HG03439 (cell line): ENCODE results near the gene FKBP10.

Source experiments
- ATAC-seq: cut with Tn5 transposase; IDR thresholded peaks from one replicate; pipeline ENCODE4 v1.9.1; 2021; ENCODE audit warnings: mild to moderate bottlenecking, moderate library complexity; ENCODE audit not compliant: unreplicated experiment

FKBP10 gene

DNA sequence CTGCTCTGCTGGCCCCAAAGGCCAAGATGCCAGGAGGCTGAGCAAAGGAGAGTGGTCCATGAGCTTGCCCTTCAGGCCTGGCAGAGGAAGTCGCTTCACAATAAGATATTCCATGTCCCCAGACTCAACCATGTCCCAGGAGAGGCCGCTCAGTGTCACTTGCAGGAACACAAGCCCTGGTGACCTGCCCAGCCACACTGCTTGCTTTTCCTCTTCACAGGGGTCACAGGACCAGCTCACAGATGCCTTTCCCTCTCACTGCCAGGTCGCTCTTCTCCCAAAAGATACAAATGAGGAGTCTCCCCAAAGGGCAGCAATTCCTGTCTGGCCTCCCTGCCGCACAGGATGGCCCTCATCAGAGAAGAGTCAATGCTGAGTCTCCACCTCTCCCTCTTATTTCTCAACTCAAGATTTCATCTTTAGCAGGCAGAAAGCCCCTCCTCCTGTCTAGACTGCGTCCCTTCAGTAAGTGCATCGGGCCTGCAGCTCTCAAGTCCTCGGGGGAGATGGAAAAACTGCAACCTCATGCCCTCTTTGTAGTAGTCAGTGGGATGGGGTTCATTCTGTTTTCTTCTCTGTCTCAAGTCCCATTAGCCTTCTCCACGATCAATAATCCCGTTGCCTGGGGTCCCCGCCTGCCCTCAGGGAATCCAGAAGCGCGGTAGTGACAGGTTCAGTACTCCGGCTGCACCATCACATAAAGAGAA is 31.2 kb upstream of the FKBP10 start:
- ATAC-seq: no peak

DNA sequence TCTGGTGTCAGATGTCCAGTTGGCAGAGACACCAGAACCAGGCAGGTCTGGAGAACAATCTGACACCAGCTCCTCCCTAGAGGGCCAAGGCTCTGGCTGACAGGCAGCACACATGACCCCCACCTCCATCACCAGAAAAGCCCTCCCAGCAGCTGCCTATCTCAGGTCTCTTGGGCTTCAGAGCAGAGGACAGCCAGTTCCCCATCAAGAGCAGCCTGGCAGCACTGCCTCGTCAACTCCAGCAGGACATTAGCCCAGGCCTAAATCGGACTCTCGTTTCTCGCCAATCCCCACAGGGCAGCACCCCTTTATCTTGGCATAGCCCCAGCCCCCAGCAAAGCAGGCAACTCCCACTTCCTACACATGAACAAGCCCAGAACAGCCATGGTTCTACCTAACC is 30.7 kb upstream of the FKBP10 start:
- ATAC-seq: no peak

DNA sequence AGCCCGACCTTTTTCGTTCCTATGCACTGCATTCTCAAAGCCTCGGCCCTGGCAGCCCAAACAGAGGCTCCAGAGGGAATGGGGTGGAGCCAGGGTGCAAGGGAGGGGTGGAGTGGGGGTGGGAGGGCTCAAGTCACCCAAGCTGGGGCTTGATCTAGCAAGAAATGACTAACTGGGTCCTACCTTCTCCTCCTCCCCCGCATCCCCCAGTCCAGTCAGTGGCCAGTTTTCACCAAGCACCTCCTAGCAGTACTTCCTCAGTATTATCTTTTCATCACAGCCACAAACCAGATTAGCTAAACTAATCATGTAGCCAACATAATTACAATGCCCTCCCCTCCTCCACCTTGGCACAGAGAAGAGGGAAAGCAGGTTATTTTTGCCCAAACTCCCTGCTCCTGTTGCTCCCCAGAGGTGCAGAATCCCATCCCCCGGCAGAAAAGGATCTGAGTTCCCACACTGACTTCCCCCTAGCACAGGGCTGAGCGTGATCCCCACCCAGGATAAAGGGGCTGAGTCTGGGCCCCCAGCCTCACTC is 28.5 kb upstream of the FKBP10 start:
- no peak for ATAC-seq

DNA sequence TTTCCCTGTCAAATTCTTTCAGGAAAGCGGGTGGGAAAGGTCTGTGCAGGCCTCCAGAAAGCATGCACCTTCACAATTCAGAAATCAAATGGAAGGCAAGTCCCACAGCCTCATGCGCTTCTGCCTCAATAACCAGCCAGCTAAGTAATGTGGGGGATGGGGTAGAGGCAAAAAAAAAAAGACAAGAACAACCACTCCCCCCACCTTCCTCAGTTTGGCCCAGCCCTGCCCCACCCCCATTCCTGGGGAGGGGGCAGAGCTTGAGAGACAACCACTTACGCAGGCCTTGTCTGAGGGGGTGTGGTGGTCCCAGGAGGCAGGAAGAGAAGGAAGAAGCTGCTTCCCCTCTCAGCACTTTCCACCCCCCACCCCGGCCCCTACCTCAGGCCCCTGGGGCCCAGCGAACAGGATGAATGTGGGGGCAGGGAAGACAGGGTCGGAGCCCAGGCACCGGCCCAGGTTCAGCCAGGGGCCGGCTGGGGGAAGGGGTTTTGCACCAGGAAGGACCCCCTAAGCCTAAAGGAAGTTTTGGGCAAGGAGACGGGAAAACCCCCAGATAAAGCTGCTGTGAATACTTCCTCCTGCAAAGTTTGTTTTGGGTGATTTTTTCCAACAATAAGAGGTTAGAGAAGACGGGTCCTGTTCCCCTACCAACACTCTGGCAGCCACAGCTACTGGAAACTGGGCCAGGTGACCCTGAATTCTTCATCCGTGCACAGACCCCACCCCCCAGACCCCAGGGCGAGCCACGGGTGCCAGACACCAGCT is 27.5 kb upstream of the FKBP10 start:
- ATAC-seq: no peak

DNA sequence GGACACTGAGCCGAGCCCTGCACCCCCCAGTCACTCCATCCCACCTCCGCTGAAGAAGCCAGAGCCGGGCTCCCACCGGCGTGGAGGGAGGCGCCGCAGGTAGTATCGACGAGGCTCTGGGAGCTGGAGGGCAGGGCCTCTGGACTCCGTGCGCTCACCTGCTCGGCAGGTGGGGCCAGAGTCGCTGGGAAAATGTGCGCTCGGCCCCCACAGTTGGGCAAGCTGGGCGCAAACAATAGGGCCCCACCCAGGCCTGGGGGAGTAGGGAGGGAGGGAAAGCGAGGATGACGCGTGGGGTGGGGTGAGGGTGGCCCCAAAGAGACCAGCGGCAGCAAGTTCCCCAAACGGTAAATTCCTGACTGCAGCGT is 27.0 kb upstream of the FKBP10 start:
- no peak for ATAC-seq

DNA sequence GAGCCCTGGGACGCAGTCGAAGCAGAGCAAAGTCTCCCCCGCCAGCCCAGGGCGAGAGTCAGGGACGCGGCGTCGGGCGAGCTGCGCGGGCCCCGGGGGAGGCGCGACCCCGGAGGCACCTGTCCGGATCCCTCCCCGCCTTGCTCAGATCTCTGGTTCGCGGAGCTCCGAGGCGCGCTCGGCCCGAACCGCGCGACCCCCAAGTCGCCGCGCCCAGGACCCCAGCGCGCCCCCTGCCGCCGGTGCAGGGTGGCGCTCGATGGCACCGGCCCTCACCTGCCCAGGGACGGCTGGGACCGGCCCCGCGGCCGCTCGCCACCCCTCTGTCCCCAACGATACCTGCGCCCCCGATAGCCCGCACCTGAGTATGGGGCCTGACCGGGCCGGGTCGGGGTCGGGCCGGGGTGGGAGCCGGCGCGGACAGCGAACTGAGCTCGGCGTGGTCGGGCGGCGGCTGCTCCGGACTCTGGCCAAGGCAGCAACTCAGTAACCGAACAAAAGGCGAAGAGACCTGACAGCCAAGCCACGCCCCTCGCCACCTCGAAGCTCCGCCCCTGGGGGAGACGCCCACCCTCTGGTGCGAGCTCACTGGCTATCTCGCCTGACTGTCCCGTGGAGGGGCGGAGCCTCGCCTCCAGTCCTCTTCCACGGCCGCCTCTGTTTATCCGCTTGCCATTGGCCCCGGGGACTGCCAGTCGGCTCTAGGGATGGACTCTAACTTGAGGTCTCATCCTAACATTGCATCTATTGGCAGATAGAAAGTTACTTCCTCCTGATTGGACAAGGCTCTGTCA is 26.4 kb upstream of the FKBP10 start, which contains the start of gene JUP:
Gene JUP, minus strand, starts transcription at position 485 of the 794 bp plus-strand sequence. CDS start 14,857 bp downstream, outside the sequence.
- peak; percentile 81 for ATAC-seq

DNA sequence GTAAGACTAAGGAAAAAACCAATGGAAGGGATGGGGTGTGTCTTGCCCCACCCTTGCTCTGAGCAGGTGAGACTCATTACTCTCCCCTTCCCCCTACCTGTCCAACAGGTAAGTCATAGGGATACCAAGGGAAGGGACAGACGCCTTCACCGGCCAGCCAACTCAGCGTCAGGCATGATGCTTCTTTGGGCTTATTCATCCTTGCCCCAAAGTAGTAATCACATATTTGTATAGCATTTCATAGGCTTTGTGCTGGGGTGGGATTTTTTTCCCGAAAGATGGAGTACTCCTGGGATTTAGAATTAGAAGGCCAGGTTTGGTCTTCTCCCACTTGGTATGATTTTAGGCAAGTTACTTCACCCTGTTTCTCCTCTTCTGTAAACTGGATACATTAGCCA is 25.8 kb upstream of the FKBP10 start:
- ATAC-seq: no peak

DNA sequence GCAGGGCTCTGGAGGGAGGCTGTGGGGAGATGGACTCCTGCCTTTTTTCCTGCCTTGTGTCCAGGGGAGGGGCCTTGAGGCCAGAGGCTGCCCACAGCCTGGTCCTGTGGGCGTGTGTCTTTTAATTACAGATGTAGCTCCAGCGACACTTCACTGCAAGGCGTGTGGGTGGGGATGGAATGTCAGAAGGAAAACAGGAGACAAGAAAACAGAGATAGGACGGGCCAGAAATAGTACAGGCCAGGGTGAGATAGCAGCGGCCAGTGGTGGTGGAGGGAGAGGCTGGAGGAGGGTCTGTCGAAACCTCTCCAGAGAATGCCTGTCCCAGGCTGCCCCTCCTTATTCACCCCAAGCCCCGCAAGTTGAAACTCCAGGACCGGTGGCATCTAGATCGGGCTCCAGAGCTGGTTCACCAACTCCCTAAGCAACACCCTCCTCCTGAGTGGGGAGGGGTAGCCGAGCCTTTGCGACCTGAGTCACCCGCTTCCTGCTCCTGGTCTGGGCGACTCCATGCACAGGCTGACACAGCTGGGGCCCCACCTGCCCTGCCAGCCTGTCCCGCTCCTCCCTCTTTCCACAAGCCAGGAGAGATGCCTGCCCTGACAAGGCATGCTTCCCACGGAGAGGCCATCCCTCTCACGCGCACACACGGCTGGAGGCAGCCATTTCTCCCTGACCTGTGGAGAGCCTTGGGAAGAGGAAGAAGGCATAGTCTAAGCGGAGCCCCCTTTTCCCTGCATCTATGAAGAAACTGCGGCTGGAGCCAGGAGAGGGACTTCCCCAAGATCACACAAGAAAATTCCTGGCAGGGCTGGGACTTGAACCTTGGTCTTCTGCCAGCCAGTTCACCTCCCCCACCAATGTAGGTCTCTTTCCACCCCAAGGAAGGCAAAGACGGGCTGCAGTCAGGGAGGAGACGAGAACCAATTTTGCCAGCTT is 19.7 kb upstream of the FKBP10 start:
- no peak for ATAC-seq

DNA sequence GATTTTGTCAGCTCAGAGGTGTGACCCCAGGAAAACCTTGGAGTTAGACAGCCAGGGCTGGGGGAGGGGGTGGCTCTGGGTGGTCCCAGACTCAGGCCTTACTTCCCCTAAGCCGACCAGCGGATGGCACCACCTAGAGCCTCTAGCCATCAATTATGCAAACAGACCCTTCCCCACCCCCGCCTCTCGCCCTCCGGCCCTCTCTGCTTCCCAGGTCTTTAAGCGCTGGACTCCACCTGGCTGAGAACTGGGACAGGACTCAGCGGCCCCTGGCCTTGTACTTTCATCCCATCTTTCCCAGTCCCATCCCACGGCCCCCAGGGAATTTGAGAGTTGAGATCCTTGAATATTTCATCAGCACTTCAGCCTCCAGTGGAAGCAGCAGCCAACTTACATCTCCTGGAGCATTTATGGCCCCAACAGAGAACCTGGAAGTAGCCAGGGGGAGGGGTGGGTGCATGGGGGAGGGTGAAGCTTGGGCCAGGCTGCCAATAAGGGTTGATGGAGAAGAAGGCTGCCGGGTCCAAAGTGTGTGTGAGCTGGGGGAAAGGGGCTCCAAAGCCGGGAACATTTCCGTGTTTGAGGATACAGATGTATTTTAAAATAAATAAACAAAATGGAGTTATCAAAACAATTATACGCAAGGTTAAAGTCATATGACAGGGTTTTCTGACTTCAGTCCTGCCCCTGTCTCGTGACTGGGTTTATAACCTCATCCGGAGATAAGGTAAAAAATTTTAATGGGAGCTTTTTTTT is 18.8 kb upstream of the FKBP10 start:
- ATAC-seq: no peak

DNA sequence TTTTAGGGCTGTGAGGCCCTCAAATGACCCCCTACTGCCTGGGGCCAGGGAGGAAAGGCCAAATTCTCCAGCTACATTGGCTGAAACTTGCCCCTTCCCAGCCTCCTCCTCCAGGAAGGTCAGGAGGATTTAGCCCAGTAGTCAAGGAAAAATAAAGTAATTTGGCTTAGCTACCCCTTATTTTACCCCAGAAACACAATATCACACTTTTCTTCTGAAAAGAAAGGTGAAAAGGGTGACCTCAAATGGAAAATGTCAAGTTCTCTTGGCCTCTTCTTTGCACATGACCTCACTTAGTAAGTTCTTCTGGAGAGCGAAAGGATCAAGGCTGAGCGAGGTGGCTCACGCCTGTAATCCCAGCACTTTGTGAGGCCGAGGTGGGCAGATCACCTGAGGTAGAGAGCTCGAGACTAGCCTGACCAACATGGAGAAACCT is 18.2 kb upstream of the FKBP10 start:
- ATAC-seq: no peak

DNA sequence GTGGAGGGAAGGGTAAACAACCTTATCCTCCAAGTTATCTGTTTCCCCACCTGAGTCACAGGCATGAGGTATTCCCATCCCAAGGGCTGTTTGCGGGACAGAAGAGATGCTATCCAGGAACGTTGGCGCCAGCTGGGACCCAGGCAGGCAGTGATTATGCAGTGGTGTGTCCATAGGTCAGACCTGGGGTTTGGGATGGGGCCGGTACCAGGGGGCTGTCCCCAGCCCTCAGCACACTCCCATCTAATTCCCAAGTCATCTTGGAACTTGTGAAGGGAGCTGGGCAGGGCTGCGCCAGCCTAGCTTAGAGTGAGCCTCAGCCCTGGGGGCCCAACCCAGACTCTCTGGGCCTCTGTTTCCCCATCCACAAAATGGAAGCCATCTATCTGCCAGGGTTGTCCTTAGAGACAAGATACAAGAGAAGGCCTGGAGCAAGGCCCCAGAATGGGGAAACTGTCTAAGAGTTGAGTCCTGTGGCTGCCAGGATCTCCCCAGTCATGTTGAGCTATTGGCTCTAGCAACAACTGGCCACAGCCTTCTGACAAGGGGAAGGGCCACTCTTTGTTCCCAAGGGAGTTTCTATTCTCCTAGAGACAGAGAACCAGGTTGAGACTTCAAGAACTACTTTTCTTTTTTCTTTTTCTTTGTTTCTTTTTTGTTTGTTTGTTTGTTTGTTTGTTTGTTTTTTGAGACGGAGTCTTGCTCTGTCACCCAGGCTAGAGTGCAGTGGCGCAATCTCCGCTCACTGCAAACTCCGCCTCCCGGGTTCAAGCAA is 16.5 kb upstream of the FKBP10 start:
- ATAC-seq: no peak

DNA sequence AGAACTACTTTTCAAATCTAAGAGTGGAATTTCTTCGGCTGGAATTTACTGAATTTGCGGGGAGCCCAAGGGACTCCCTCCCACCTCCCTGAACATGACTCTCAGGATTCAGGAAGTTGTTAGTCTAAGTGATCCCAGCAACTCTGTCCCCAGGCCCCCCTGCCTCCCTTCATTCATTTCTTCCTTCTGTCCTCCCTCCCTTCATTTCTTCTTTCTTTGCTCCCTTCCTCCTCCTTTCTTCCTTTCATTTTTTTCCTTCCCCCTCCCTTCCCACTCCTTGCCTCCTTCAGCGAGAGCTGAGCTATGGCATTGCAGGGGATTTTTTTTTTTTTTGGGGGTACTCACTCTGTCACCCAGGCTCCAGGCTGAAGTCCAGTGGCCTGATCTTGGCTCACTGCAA is 15.4 kb upstream of the FKBP10 start:
- no peak for ATAC-seq

DNA sequence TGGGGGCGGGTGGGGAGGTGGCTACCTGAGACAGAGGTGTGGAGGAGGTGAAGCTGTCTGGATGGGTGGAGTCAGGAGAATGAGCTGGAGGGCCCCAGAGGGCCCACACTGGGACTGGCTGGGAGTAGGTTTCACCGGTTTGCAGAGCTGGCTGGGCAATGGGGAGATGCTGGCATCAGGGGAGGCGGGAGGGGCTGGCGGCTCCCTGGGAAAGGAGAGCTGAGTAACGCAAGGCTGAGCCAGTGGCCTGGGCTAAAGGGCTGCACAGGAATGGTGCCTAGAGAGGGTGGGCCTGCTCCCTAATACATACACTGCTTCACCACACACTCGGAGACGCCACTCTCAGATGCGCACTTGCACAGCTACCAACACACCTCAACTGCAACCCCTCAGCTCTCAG is 13.4 kb upstream of the FKBP10 start:
- ATAC-seq: no peak

DNA sequence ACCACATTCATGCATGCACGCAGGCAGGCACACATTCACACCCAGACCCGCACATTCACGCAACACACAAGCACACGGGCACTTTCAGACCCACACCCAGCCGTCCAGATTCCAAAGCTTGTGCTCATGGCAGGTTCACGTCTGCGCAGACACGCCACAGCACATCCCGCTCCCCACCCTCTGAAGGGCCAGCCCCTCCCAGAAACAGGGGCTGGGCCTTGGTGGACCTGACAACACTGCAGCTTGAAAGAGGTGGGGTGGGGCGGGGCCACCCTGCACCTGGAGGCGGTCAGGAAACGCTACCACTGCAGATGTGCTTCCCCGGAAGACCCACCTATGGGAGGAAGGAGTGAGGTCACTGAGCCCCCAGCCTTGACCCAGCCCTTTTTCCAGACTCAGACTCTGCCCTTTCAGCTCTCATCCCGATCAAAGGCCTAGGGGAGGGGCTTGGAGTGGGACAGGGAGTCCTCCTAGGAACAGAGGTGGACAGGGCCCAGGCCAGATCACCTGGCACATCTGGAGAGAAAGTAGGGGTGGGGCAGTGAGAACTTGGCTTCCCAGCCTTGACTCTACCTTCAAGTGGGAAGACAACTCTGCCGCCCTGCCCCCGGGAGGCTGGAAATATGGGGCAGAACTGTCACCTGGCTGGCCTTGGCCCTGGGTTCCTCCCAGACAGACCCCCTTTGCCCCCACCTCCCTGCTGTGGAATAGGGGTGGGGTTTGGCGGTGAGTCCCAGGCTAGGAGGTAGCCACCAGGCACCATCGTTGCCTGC is 12.0 kb upstream of the FKBP10 start:
- no peak for ATAC-seq

DNA sequence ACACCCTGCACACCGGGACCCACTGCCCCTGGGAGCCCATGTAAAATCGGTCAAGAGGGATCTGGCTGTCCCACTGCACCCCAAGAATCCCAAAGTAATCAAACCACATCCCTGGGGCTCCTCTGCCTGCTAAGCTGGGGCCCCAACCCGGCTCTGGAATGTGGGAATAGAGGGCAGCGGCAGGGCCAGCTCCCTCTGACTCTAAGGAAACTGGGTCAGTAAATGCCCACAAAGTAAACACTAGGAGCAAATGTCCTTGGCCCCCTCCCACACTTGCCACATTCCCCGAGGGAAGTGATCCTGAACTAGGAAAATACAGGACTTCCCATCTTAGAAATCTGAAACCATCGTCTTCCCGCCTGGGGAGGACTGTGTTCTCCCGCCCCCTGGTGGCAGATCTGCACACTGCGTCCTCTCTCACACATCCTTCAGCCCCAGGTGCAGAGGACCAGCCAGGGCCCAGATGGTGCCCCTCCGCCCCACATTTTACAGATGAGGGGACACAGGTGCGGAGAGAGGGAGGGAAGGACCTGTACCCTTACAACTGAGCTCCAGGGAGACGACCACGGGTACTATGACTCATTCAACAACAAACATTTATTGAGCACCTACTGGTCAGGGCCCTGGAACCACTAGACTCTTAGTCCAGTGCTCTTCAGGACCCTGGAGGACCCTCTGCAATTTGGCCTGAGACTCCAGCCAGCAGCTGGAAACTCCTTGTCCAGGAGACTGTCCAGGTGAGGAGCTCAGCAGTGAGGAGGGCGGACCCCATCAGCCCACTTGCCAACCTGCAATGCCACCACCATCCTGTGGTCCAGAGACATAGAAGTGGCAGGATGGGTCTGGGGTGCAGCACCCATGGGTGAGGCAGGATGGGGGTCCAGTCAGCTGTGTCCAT is 11.2 kb upstream of the FKBP10 start:
- ATAC-seq: no peak

DNA sequence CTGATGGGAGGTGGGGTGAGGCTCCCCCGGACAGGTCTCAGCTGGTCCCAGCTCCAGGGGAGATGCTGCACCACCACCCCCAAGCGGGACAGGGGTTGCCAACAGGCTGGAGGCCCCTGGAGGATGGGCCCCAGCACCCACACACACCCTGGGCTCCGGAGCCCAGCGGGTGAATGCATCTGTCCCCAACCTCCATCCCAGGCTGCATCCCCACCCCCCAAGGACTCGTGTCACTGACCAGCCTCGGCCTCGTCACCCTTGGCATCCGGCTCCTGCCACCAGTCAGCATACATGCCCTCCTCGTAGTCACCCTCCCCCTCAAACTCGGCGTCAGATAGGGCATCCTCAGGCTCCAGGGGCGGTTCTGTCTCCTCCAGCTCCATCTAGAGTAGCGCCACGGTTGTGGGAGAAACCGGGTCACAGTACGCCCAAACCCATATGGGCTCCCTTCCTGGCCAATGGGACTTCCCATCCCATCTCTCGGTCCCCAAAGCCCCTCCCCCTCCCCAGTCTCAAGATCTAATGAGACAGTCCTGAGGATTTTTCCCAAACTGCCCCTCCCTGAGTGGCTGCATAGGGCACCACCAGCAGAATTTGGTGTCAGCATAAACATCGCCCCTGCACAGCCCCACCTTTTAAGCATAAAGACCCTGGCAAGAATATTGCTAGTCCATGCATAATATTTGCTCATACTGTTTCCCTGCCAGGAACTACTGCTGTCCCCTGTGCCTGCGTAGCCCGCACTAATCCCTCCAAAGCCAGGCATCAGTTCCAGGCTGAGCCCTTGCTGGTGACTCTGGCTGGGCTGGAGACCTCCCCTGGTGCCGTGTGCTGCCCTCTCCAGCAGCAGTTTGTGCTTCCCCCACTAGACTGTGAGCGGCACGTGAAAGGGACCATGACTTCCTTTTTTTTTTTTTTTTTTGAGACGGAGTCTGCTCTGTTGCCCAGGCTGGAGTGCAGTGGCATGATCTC is 9.5 kb upstream of the FKBP10 start:
- no peak for ATAC-seq
